ENCODE results near the gene GLCCI1. TPM values are rescaled to one million over a fixed set of nuclear protein-coding genes. Genes with fewer than 3 reads are reported as not detected.

Gene GLCCI1
- polyA plus RNA-seq, 4 donors, result 33.2 to 41.6 (median 33.9) TPM

DNA sequence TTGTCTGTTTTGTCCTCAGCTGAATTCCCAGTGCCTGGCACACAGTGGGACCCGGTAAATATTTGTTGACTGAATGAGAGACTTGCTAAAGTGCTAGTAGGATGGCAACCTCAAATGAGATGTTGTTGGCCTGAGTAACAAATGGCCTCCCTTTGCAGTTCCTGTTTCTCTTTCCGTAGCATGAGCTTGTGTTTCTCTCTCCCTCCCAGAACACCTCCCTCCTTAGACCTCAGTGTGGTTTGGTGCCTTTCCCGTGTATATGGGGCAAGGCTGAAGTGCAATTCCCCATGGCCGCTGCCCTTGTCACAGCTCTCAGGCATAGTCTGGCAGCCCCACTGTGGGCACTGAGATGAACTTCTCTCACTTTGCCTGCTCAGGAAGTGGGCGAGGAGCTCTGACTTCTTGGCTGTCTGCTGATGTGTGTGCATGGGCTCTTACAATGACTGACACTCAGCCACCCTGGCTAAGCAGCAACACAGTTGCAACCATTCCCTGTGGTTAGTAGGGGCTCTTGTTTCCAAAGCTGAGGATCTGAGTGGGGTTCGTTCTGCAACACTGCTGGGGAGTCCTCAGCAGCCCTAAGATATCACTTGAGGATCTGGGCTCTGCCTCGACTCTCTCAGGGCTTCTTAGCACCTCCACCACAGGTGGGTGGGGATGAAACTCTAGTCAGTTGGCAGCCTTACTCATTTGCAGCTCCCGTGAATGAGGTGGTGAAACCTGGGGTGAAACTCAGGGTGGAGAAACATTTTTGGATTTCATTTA lies 157.3 kb downstream of the GLCCI1 start:
- DNase-seq (ENCODE audit: low read depth in 4 of 4, low spot score in 3 of 4), result no peak

DNA sequence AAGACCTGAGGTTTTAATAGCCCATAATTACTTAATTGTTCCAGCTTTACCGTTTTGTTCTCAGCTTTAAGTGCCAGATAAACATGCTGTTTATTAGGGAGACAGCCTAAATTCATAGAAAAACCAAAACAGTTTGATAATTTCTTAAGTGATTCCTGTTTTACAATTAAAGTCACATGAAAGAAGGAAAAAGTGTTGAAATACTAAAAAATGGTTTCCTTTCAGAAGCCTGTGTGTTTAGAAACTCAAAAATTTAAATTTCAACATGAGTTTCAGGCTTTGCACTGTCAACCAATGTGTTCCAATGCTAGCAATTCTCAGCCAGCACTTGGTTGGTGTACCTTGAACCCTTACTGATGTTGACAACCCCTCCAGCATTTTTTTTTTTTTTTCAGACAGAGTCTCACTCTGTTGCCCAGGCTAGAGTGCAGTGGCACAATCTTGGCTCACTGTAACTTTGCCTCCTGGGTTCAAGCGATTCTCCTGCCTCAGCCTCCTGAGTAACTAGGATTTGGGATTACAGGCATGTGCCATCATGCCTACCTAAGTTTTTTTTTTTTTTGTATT lies 158.1 kb downstream of the GLCCI1 start:
- DNase-seq (ENCODE audit: low read depth in 4 of 4, low spot score in 3 of 4), result no peak

DNA sequence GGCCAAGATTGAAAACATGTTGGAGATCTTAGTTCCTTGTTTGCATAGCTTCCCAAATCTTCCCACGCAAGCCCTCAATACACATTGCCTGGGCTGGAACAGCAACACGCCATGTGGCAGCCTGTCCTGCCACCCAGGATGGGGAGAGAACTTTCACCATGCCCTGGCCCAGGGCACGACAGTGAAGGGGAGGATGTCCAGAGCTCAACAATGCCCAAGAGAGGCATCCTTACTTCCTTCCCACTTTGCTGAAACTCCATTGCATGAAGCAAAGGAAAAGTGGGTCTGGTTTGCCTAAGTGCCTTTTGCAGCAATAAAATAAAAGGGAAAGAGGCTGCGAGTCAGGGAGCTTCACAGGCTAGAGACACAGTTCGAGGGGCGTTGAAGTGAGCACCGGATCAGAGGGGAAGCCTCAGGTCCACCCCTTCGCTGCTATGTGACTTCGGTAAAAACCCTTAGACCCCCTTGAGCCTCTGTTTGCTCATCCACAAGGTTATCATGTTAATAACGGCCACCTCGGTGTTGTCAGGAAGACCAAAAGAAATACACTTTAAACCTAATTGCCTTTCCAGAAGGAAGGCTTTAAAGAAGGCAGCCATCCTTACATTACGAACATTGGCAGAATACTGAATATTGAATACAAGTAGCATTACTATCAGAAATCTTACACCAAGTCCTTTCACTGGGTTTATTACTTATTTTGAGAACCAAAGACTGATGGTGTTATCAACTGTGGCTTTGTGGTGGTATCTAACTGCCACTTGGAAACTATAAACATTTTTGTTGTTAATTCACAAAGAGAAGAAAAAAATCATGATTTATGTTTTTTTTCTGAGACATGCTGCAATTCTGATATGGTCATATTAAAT lies 160.1 kb downstream of the GLCCI1 start:
- no peak for DNase-seq (ENCODE audit: low read depth in 4 of 4, low spot score in 3 of 4)

DNA sequence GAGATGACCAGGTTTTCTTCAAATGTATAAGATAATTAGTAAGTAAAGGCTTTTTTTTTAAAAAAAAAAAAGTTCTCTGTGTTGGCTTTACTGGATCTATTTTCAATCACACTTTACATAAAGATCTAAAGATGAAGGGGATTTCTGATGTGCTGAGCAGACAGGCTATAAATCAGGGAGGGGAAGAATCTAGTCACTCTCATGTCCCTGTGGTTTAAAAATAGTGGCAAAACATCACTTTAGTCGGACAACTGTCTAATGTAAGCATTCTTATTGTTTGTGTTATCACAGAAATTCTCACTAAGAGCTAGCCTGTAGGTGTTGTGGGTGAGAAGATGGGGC lies 160.7 kb downstream of the GLCCI1 start:
- no peak for DNase-seq (ENCODE audit: low read depth in 4 of 4, low spot score in 3 of 4)

DNA sequence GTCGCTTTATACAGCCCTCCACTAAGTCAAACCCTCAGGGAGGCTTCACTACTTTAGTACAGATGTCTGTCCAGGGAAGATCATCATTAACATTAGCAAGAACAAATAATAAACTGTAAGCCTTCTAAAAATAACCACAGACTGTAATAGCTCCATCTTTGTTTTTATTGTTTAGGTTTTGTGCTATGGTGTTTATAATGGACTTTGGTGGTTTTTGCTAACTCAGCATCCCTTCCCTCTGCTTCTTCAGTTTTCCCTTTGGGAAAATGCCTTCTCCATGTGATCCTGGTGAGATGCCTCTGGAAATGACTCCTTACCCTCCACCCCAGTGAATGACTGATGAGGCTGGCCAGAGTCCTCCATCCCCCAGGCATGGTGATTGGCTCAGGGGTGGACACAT lies 162.1 kb downstream of the GLCCI1 start:
- no peak for DNase-seq (ENCODE audit: low read depth in 4 of 4, low spot score in 3 of 4)

DNA sequence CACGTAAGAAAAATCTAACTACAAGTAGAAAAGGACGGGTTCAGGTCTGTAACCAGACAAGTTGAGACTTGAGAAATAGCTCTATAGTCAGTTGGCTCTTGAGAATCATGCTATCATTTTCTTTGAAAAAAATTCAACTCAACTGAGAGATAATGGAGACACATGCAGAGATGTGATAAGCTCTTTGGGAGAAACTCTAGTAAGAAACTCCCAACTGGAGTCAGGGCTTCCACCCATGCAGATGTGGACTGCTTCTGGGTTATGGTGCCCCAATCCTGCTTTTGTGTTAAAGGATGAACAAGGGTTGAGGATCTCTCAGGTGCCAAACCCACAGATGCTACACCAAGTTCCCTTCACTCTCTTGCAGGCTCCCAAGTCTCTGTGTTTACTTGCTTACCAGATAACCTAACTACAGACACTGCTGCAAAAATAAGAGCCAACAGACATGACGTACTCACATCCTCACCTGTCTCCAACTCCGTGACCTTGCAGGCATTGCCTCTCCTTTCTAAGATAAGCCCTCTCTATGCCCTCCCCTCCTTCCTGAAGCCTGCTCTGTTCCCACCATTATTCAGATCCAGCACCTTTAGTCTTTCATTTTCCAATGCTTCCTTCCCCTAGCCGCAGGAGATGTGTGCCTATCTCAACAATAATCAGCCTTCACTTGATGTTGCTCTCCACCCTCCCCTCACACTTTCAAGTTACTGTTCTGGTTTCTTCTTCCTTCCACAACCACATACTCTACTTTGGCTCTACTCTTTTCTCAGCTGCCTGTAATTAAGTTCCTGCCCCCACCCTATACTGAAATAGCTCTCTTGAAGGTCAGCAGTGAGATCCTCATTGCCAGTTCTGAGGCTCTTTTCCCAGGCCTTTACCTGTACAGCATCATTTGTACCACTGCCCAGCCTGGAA lies 163.4 kb downstream of the GLCCI1 start:
- no peak for DNase-seq (ENCODE audit: low read depth in 4 of 4, low spot score in 3 of 4)

DNA sequence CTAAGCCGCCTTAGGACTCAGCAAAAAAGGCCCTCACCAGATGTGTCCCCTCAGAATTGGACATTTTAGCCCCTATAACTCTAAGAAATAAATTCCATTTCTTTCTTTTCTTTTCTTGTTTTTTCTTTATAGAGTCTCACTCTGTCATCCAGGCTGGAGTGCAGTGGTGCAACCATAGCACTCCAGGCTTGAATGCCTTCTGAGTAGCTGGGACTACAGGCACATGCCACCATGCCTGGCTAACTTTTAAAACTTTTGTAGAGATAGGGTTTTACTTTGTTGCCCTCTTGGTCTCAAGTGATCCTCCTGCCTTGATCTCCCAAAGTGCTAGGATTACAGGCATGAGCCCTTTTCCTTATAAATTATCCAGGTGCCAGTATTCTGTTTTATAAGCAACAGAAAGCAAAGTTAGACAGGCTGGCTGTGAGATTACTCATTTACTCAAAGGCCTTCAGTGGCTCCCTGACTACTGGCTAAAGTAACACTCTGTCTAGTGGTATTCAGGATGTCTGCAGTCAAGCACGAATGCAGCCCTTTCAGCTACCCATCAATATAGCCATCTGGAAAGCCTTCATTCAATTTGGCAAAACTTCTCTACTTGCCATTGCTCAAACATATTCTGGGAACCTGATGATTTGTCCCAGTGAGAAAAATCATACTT lies 164.7 kb downstream of the GLCCI1 start:
- DNase-seq (ENCODE audit: low read depth in 4 of 4, low spot score in 3 of 4), result no peak

DNA sequence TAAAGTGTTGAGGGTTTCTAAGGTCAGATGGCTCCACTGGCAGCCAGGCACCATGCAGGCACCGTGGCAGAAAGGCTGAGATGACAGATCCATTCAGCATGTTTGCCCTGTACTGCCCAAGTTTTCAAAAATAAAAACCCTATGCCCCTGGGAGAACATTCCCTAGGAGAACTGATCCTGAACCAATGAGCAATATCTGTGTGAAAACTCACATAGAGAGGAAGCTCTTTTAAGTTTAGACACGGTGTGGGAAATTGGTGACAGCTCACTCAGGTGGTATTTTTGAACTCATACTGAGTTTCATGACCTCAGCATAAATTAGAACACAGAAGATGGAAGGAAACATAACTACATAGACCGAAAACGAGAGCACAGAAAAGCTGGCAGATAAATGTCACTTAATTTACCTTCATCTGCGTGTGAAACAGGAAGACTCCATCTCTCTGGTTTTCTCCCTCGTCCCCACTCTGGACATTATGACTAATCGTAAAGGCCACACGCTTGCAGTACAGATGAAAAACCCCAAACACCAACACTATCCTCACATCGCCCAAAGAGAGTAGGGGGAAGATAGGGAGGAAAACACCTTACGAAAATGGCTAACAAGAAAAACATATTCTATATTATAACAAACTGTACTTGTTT lies 165.6 kb downstream of the GLCCI1 start:
- no peak for DNase-seq (ENCODE audit: low read depth in 4 of 4, low spot score in 3 of 4)

DNA sequence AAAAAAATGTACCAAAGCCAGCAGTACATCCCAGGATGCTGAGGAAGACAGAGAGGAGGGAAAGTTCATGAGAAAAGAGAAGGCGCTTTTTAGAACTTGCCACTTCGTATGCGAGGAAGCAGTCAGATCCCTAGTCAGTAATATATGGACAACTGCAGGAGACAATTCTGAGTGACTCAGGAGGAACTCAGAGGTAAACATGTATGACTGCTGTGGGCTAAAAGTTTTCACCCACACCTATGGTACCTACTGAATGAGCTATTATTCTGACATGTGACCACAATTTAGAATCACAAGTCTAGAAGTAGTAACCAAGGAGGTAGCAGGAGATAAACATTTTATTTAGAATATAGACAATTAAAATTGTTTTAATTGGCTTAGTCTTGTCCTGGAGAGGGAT lies 166.8 kb downstream of the GLCCI1 start:
- no peak for DNase-seq (ENCODE audit: low read depth in 4 of 4, low spot score in 3 of 4)

DNA sequence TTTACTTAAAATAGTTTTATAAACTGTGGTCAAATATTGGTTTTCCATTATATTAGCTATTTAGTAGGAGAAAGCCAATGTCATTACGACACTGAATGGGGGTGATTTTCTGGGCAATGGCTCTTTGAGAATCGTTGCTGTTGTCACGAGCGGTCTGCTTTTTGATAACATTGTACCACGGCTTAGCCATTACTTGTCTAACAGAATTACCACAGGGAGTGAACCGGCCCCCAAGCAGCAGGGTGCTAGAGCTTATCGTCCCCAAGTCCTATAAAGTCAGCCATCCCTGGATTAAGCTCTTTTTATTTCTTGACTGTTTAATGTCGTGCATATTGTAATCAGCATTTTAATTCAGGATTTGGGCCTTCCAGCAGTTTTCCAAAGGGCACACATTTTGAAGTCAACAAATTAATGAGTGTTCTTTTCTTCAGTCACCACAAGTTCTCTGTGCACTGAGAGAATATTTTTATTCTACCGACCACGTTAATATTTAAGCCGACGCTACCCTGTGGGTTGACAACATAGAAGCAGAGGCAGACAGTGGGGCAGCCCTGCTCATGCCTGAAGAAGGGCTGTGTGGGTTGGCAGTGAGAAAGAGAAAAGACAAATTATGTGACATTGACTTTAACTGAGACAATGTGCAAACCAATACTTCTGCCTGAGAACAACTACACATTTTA lies 167.6 kb downstream of the GLCCI1 start:
- DNase-seq (ENCODE audit: low read depth in 4 of 4, low spot score in 3 of 4), result no peak
